Parathyroid adenoma (tissue), 2 donors: ENCODE results near the gene FDXR.

Source experiments
- H2AFZ ChIP-seq: fragments of 300-600 bp; sonication (generic); one replicate; pipeline ENCODE4 v1.7.0; 2017; ENCODE audit warnings: antibody characterized with exemption, mild to moderate bottlenecking
- H3K27ac ChIP-seq: fragments of 300-600 bp; sonication (generic); one replicate; pipeline ENCODE4 v1.7.0; 2017
- H3K27me3 ChIP-seq: fragments of 300-600 bp; sonication (generic); one replicate; pipeline ENCODE4 v1.7.0; 2017; ENCODE audit warnings: low read length; ENCODE audit not compliant: control insufficient read depth, insufficient read depth
- H3K36me3 ChIP-seq: fragments of 300-600 bp; sonication (generic); one replicate; pipeline ENCODE4 v1.7.0; 2017; ENCODE audit warnings: low read length; ENCODE audit not compliant: control insufficient read depth, insufficient read depth
- H3K4me1 ChIP-seq: fragments of 300-600 bp; sonication (generic); one replicate; pipeline ENCODE4 v1.7.0; 2017; ENCODE audit warnings: control low read depth
- H3K4me2 ChIP-seq: fragments of 300-600 bp; sonication (generic); one replicate; pipeline ENCODE4 v1.7.0; 2017; ENCODE audit warnings: low read length
- H3K4me3 ChIP-seq: fragments of 300-600 bp; sonication (generic); one replicate; pipeline ENCODE4 v1.7.0; 2017; ENCODE audit warnings: low read depth, low read length
- H3K79me2 ChIP-seq: fragments of 300-600 bp; sonication (generic); one replicate; pipeline ENCODE4 v1.7.0; 2017; ENCODE audit warnings: control low read depth
- H3K9ac ChIP-seq: fragments of 300-600 bp; sonication (generic); one replicate; pipeline ENCODE4 v1.7.0; 2017; ENCODE audit warnings: mild to moderate bottlenecking
- H3K9me3 ChIP-seq: fragments of 300-600 bp; sonication (generic); one replicate; pipeline ENCODE4 v1.7.0; 2017; ENCODE audit warnings: low read length; ENCODE audit not compliant: control insufficient read depth
- CTCF ChIP-seq: fragments of 300-600 bp; sonication (generic); IDR thresholded peaks from one replicate; pipeline ENCODE4 v1.7.0; 2017; ENCODE audit warnings: antibody characterized with exemption, mild to moderate bottlenecking
- donor health status: primary hyperparathyroidism.

Gene FDXR

DNA sequence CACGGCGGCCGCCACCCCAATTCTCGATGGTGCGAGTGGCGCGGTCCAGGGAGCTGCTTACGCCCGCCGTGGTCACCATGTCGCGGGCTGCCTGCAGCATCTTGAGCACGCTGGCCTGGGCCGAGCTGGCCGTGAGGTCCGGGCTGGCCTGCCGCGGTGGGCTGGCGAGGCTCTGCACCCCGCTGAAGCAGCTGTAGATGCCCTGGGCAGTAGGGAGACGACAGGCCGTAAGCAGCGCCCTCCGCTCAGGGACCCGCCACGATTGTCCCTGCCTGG lies 29.5 kb downstream of the FDXR start:
- Histone ChIP-seq H3K79me2 (no peaks in the 10 kb centered on the region), H3K4me3 (no peak overlapping the region), H3K9ac (no peak overlapping the region), H3K36me3 (no peaks in the 10 kb centered on the region), H3K27ac (no peak overlapping the region), H3K4me2 (no peak overlapping the region), H3K4me1 (no peaks in the 10 kb centered on the region), H2AFZ (no peak overlapping the region), H3K27me3 (no peaks in the 10 kb centered on the region), H3K9me3 (no peaks in the 10 kb centered on the region)
- no peak for TF ChIP-seq CTCF

DNA sequence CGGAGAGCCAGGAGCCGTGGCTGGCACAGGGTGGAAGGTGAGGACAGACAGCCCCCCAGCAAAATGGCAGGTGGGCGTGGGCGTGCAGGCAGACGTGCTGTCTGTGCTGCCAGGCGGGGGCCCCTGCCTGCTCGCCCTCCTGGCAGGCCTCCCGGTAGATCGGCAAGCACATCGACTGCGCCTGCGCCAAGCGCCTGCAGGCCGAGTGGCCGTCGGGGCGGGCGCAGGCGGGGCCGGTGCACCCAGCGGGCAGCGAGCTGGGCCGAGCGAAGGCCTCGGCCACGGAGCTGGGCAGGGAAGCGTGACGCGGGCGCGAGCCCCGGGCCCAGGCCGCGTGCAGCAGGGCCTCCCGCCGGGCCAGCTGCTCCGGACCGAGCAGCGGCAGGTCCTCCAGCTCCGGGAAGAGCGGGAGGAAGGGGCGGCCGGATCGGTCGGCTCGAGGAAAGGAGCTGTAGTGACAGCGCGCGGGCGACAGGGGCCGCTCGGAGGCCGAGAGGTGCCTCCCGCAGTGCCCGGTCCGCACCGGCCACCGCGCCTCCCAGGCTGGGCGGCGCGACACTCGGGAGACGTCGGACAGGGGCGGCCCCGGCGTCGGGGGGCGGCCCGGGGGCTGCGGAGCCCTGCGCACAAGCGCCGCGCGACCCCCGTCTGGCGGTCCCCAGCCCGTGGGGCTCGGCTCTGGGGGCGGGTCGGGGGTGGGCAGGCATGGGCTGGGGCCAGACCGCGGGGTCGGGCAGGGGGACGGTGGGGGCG lies 30.0 kb downstream of the FDXR start:
- no peak overlapping the region for H3K27ac ChIP-seq
- TF ChIP-seq CTCF, result peak; percentile 42
- H3K79me2 ChIP-seq, result no peaks in the 10 kb centered on the region
- no peak overlapping the region for H3K9ac ChIP-seq
- H3K27me3 ChIP-seq, result no peaks in the 10 kb centered on the region
- H3K36me3 ChIP-seq, result no peaks in the 10 kb centered on the region
- no peaks in the 10 kb centered on the region for H3K9me3 ChIP-seq
- peak overlapping the region; percentile 59 for H3K4me2 ChIP-seq
- peak overlapping the region; percentile 50 for H2AFZ ChIP-seq
- H3K4me1 ChIP-seq, result no peaks in the 10 kb centered on the region
- H3K4me3 ChIP-seq, result peak overlapping the region; percentile 16

DNA sequence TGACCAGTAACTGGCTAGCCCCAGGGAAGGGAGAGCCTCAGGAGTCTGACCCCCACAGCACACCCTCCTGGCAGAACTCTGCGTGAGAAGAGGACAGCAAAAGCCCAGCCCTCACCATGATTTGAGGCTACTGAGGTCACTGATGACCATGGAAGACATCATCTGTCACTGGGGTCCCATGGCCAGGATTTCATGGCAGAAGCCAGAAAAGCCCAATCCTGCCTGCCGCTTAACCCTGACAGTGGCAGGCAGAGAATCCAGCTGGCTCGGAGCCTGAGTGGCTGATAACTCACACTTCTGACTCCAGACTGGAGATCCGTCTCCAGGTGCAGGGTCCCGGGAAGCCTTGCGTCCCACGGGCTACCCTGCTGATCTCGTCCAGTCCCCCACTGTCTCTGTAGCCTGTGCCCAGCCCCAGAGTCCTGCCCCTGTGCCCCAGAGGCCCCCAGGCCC lies 30.6 kb downstream of the FDXR start:
- H3K4me1 ChIP-seq, result no peaks in the 10 kb centered on the region
- H3K27me3 ChIP-seq, result no peaks in the 10 kb centered on the region
- H2AFZ ChIP-seq, result peak overlapping the region; percentile 50
- TF ChIP-seq CTCF, result no peak
- no peaks in the 10 kb centered on the region for H3K9me3 ChIP-seq
- H3K79me2 ChIP-seq, result no peaks in the 10 kb centered on the region
- H3K36me3 ChIP-seq, result no peaks in the 10 kb centered on the region
- peak overlapping the region; percentile 59 for H3K4me2 ChIP-seq
- peak overlapping the region; percentile 16 for H3K4me3 ChIP-seq
- no peak overlapping the region for H3K9ac ChIP-seq
- no peak overlapping the region for H3K27ac ChIP-seq

DNA sequence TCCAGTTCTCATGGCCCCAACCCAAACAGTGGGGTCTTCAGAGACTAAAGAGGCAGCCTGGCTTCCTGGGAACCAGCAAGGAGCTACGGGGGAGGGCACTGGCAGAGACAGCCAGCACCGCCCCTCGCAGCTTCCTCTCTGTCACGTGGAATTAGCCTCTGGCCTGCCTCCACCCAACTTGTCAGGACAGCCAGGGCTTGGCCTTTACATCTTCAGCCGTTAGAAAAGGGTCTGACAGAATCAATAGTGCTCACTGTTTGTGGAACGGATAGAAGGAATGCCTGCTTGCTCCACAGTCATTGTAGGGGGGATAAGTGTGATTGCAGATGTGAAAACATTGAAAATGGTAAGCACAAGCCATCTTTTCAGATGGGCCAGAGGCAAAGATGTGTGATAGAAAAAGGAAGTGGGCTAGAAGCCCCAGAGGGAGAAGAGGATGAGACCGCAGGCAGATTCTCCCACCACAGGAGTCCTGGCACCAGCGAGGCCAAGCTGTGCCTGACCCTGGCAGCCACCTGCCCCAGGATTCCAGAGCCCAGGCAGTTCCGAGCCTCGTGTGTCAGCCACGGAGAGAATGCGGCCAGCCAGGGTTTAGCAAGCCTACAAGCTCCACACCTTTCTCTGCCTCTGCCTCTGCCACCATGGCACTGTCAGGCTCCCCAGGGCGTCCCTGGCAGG lies 31.7 kb downstream of the FDXR start:
- Histone ChIP-seq H3K27me3 (no peaks in the 10 kb centered on the region), H3K36me3 (no peaks in the 10 kb centered on the region), H3K79me2 (no peaks in the 10 kb centered on the region), H3K9me3 (no peaks in the 10 kb centered on the region), H2AFZ (no peak overlapping the region), H3K4me2 (no peak overlapping the region), H3K4me3 (no peak overlapping the region), H3K27ac (no peak overlapping the region), H3K4me1 (no peaks in the 10 kb centered on the region), H3K9ac (no peak overlapping the region)
- TF ChIP-seq CTCF, result no peak
